H1 (cell line): ENCODE results near the gene C20orf141.

Source experiments
- CTCF ChIP-seq, 3 experiments: IDR thresholded peaks; 1 replicate in 2 of 3; 2 replicates in 1 of 3; pipeline versions ENCODE4 v1.5.1 to v1.6.1; 2011; ENCODE audit warnings: low read length in 3 of 3, mild to moderate bottlenecking in 3 of 3, inconsistent platforms in 2 of 3, low read depth in 1 of 3, moderate library complexity in 1 of 3; ENCODE audit not compliant: insufficient read depth in 1 of 3; ENCODE audit errors: control extremely low read depth in 1 of 3
- EZH2 ChIP-seq: fragments of 200-600 bp; sonication (generic); IDR thresholded peaks from 2 replicates; pipeline ENCODE4 v1.7.1; 2012; ENCODE audit warnings: low read depth, mild to moderate bottlenecking, moderate library complexity, low read length, inconsistent platforms; ENCODE audit not compliant: severe bottlenecking
- GTF2F1 ChIP-seq: IDR thresholded peaks from 2 replicates; pipeline ENCODE4 v1.6.1; 2012; ENCODE audit warnings: low read depth, low read length, improper control_type of control experiment, borderline replicate concordance
- TF ChIP-seq, protein P1 (sequence below): IDR thresholded peaks from 2 replicates; pipeline ENCODE4 v1.6.1; 2012; ENCODE audit warnings: inconsistent platforms

DNA sequence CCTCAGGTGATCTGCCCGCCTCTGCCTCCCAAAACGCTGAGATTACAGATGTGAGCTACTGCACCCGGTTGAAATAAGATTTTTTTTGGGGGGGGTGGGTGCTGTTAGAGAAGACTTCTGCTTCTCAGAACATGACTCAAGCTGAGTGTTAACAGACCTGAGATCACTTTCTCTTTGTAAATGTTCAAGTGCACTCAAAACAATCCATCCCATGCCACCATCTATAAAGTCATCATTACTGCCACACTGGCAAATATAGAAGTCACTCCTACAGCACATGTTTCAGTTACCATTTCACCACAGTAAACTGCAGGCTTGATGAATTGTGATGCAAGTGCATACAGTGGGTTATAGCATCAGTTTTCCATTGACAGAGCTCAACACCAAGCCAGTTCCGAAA, 34.7 kb downstream of the C20orf141 start:
- TF ChIP-seq, protein P1, sequence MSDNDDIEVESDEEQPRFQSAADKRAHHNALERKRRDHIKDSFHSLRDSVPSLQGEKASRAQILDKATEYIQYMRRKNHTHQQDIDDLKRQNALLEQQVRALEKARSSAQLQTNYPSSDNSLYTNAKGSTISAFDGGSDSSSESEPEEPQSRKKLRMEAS, result no peak
- TF ChIP-seq CTCF (IDR thresholded peaks at IDR 0.05; ENCODE audit: control extremely low read depth in 1 of 3, insufficient read depth in 1 of 3, low read depth in 1 of 3, low read length in 3 of 3) (no peak), GTF2F1 (no peak), EZH2 (no peak)
